ENCODE measurements around the gene RREB1. TPM values are rescaled to one million over a fixed set of nuclear protein-coding genes. Genes with fewer than 3 reads are reported as not detected.
"Not testable (repeated sequence)": the region's sequence is repeated elsewhere in the genome, so short reads cannot be mapped to it uniquely, and the experiment has no call there.

Gene RREB1
- total RNA-seq, 6 donors from 2014 or later: 44.2 to 112 (median 60.5) TPM

DNA sequence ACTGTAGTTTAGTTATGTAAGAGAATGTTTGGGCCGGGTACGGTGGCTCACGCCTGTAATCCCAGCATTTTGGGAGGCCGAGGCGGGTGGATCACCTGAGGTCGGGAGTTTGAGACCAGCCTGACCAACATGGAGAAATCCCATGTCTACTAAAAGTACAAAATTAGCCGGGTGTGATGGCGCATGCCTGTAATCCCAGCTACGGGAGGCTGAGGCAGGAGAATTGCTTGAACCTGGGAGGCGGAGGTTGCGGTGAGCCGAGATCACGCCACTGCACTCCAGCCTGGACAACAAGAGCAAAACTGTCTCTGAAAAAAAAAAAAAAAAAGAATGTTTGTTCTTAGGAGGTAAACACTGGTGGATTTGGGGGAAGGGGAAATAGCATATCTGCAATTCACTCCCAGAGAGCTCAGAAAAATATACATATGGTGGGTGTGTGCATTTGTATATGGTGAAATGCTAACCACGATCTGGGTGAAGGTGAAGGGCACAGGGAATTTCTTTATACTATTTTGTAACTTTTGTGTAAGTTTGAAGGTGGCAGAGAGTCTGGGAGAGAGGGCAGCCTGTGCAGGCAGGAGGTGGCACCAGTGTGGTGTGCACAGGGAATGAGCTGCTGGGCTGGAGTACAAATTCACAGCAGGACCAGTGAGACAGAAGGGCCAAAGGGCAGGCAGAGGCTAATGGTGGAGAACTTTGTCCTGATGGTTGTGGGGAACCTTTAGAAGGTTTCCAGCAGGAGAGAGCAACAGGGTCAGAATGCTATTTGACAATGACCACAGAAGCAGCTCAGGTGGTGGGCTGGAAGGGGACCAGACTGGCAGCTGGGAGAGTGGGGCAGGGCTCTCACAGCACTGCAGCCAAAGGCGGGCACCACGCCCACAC lies 162.8 kb downstream of the RREB1 start:
- Histone ChIP-seq H3K4me3 (no peak overlapping the region), H3K27ac (no peak overlapping the region), H3K27me3 (no peaks in the 10 kb centered on the region), H3K9me3 (no peaks in the 10 kb centered on the region), H3K36me3 (no peaks in the 10 kb centered on the region), H3K4me1 (no peaks in the 10 kb centered on the region)
- 88% methylated on average over 16 of the region's 16 CpGs for WGBS, 2 donors
- ATAC-seq (ENCODE audit: low FRiP score in 2 of 2): no peak
- DNase-seq: no peak
- TF ChIP-seq EP300 (IDR thresholded peaks at IDR 0.05) (no peak), POLR2AphosphoS5 (IDR thresholded peaks at IDR 0.05) (no peak), POLR2A (IDR thresholded peaks at IDR 0.05) (no peak)
- TF ChIP-seq, protein P1, sequence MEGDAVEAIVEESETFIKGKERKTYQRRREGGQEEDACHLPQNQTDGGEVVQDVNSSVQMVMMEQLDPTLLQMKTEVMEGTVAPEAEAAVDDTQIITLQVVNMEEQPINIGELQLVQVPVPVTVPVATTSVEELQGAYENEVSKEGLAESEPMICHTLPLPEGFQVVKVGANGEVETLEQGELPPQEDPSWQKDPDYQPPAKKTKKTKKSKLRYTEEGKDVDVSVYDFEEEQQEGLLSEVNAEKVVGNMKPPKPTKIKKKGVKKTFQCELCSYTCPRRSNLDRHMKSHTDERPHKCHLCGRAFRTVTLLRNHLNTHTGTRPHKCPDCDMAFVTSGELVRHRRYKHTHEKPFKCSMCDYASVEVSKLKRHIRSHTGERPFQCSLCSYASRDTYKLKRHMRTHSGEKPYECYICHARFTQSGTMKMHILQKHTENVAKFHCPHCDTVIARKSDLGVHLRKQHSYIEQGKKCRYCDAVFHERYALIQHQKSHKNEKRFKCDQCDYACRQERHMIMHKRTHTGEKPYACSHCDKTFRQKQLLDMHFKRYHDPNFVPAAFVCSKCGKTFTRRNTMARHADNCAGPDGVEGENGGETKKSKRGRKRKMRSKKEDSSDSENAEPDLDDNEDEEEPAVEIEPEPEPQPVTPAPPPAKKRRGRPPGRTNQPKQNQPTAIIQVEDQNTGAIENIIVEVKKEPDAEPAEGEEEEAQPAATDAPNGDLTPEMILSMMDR (IDR thresholded peaks at IDR 0.05): no peak

DNA sequence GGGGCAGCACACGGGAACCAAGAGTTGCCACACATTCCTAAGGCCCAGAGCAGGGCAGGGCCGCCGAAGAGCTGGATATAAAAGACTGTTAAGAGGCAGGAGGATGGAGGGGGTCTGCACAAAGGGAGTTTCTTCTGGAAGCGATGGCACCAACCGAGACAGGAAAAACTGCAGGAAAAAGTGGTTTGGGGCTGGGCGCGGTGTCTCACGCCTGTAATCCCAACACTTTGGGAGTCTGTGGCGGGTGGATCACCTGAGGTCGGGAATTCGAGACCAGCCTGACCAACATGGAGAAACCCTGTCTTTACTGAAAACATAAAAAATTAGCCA lies 163.4 kb downstream of the RREB1 start:
- TF ChIP-seq, protein P1 (IDR thresholded peaks at IDR 0.05): no peak
- no peak for TF ChIP-seq POLR2AphosphoS5 (IDR thresholded peaks at IDR 0.05)
- TF ChIP-seq POLR2A (IDR thresholded peaks at IDR 0.05): no peak
- TF ChIP-seq EP300 (IDR thresholded peaks at IDR 0.05): no peak
- DNase-seq (no peak), ATAC-seq (ENCODE audit: low FRiP score in 2 of 2) (no peak)
- Histone ChIP-seq H3K27ac (no peak overlapping the region), H3K4me3 (no peak overlapping the region), H3K9me3 (no peaks in the 10 kb centered on the region), H3K36me3 (no peaks in the 10 kb centered on the region), H3K27me3 (no peaks in the 10 kb centered on the region), H3K4me1 (peaks cover 0 to 5% (median 0%) of the 10 kb centered on the region in 4 donors)
- WGBS, 2 donors: 38 to 73% methylated on average over 11 of the region's 11 CpGs

DNA sequence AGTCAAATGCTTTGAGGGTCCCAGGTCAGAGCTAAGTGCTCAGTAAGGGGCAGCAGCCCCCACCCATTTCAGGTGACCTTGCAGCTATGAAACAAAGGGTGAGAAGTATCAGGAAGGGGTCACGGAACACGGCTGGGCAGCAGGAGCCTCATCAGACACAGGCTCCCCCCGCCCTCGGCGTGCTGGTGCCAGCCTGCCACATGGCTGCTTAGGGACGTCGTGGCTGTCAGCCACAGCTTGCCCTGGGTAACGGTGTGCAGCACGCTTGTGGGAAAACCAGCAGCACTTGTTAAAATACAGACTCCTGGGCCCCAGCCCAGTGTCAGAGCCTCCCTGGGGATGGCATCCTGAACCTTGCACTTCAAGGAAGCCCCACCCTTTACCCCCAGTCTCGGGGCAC lies 165.9 kb downstream of the RREB1 start:
- no peak for DNase-seq
- H3K4me1 ChIP-seq: peaks cover 0 to 6% (median 2%) of the 10 kb centered on the region in 4 donors
- no peak overlapping the region for H3K4me3 ChIP-seq
- ATAC-seq (ENCODE audit: low FRiP score in 2 of 2): no peak
- no peaks in the 10 kb centered on the region for H3K27me3 ChIP-seq
- no peaks in the 10 kb centered on the region for H3K9me3 ChIP-seq
- no peak overlapping the region for H3K27ac ChIP-seq
- H3K36me3 ChIP-seq: no peaks in the 10 kb centered on the region
- 68 to 71% methylated on average over 3 to 10 of the region's 10 CpGs for WGBS, 2 donors
- TF ChIP-seq EP300 (IDR thresholded peaks at IDR 0.05) (no peak), POLR2AphosphoS5 (IDR thresholded peaks at IDR 0.05) (no peak)
- TF ChIP-seq, protein P1 (IDR thresholded peaks at IDR 0.05): no peak

DNA sequence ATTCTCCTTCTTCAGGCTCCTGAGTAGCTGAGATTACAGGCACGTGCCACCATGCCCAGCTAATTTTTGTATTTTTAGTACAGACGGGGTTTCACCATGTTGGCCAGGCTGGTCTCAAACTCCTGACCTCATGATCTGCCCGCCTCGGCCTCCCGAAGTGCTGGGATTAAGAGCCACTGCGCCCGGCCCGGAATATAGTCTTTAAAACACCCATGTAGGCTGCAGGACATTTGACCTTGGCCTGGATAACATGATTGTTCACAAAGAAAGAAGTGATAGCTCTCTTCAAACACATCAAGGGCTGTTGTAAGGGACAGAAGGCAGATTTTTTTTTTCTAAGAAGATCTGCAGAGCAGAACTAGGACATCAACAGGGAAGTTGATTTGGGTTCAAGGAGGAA lies 166.8 kb downstream of the RREB1 start:
- not testable (repeated sequence) for H3K27me3 ChIP-seq; ATAC-seq (ENCODE audit: low FRiP score in 2 of 2); H3K4me1 ChIP-seq; H3K36me3 ChIP-seq; H3K4me3 ChIP-seq; DNase-seq; H3K27ac ChIP-seq; H3K9me3 ChIP-seq
- WGBS, 2 donors: 91 to 93% methylated on average over 8 of the region's 8 CpGs

DNA sequence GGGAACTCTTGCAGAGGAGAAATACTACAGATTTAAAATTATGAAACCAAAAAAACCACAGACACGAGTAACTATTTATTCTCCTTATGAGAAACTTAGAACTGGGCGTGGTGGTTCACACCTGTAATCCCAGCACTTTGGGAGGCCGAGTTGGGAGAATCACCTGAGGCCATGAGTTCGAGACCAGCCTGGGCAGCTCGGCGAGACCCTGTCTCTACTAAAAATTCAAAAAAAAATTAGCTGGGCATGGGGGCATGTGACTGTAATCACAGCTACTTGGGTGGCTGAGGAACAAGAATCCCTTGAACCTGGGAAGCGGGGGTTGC lies 168.4 kb downstream of the RREB1 start:
- Histone ChIP-seq H3K27me3 (no peaks in the 10 kb centered on the region), H3K27ac (no peak overlapping the region), H3K36me3 (no peaks in the 10 kb centered on the region), H3K4me3 (no peak overlapping the region), H3K9me3 (no peaks in the 10 kb centered on the region), H3K4me1 (peaks cover 0 to 6% (median 2%) of the 10 kb centered on the region in 4 donors)
- no peak for TF ChIP-seq POLR2A (IDR thresholded peaks at IDR 0.05)
- TF ChIP-seq, protein P1 (IDR thresholded peaks at IDR 0.05): peak in 1 of 6 experiments; percentile 11
- 60 to 66% methylated on average over 7 of the region's 7 CpGs for WGBS, 2 donors
- DNase-seq (no peak), ATAC-seq (ENCODE audit: low FRiP score in 2 of 2) (no peak)

Measured in upper lobe of left lung (tissue), 6 donors.